Measurements from ENCODE around the gene PIK3CB. TPM values are rescaled to one million over a fixed set of nuclear protein-coding genes. Genes with fewer than 3 reads are reported as not detected.

PIK3CB gene
- total RNA-seq, 5 donors from 2014 or later (not counting 1 experiment from before 2014, with no cell fraction given): 25.2 to 34.4 (median 30.9) TPM

DNA sequence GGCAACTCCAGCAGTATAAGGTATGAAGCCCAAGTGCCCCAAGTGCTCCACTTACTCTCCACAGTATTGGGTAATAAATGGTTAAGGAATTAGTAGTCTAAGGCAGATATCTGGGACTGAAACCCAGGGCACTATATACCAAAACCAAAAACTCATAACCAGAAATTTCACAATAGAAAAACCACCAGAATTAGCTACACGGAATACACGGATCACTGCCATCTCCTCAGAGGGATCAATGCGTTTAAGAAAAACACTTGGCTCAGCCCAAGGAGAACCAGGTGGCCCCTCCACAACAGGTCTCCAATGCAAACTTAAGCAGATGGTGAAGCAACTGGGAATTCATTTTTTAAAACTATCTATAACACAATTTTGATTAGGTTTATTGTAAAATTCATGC lies 142.6 kb downstream of the PIK3CB start:
- ChIA-PET CTCF (interaction anchor here (1.2 to 1.5 kb wide), 2 partner anchors 223 kb away, joined by 4 to 5 read pairs; no protein-coding TSS in a partner anchor), POLR2A (interaction anchor here in 1 of 2 donors (0.6 kb wide), 1 partner anchor 81 kb away, joined by 10 read pairs; no protein-coding TSS in a partner anchor)
- H3K4me3 Mint-ChIP-seq: no peak overlapping the region
- H3K4me1 Mint-ChIP-seq: peaks cover 0 to 6% (median 0%) of the 10 kb centered on the region in 3 donors
- 77% methylated on average over 3 of the region's 3 CpGs for WGBS (ENCODE audit: insufficient coverage)
- ATAC-seq (replicated peaks in 1 of 4): no peak
- no peaks in the 10 kb centered on the region for H3K27me3 Mint-ChIP-seq
- H3K27ac Mint-ChIP-seq: no peak overlapping the region
- no peaks in the 10 kb centered on the region for H3K9me3 ChIP-seq
- no peak overlapping the region for H3K27ac ChIP-seq (ENCODE audit: low read length)
- H3K36me3 Mint-ChIP-seq: peaks cover 30% of the 10 kb centered on the region
- no peaks in the 10 kb centered on the region for H3K9me3 Mint-ChIP-seq
- H3K4me1 ChIP-seq (ENCODE audit: control insufficient read depth in 1 of 2, extremely low read depth in 1 of 2, insufficient read depth in 2 of 2, low read length in 2 of 2): no peaks in the 10 kb centered on the region
- H3K27me3 ChIP-seq (replicated peaks in 1 of 2; ENCODE audit: control insufficient read depth in 2 of 2, extremely low read depth in 1 of 2, insufficient read depth in 2 of 2, low read length in 1 of 2): no peaks in the 10 kb centered on the region
- no peak overlapping the region for H3K4me3 ChIP-seq (ENCODE audit: control insufficient read depth in 1 of 2, extremely low read depth in 1 of 2, low read length in 1 of 2)
- H3K36me3 ChIP-seq (ENCODE audit: control insufficient read depth in 2 of 2, extremely low read depth in 1 of 2, insufficient read depth in 1 of 2, low read length in 1 of 2): peaks cover 0 to 9% of the 10 kb centered on the region in 2 donors
- DNase-seq: no peak

DNA sequence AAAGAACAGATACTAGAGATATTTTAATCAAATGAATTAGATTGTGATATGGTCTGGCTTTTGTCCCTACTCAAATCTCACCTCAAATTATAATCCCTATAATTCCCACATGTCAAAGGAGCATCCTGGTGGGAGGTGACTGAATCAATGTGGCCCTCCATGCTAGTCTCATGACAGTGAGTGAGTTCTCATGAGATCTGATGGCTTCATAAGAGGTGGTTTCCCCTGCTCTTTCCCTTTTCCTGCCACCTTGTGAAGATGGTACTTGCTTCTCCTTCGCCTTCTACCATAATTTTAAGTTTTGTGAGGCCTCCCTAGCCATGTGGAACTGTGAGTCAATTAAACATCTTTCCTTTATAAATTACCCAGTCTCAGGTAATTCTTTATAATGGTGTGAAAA lies 143.4 kb downstream of the PIK3CB start:
- ATAC-seq (replicated peaks in 1 of 4): no peak

DNA sequence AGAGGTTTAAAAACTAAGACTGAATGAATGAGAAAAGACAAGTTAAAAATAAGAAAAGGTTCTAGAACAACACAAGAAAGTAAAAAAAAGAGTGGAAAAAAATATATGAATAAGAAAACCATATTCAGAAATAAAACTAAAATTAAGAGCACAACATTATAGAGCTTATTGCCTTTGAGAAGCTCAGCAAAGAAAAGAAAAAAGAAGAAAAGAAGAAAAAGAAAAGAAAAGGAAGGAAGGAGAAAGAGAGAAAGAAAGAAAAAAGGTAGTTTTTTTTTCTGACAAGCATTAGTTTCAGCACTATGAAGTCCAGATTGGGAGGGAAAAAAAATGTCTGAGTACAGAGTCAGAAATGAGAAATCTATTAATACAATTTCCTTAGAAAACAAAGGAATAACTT lies 144.7 kb downstream of the PIK3CB start:
- Mint-ChIP-seq H3K4me1 (peaks cover 0 to 9% (median 0%) of the 10 kb centered on the region in 3 donors), H3K27ac (no peak overlapping the region), H3K4me3 (no peak overlapping the region), H3K9me3 (no peaks in the 10 kb centered on the region), H3K27me3 (no peaks in the 10 kb centered on the region), H3K36me3 (peaks cover 34% of the 10 kb centered on the region)
- no peak for ATAC-seq (replicated peaks in 1 of 4)
- Histone ChIP-seq H3K4me3 (ENCODE audit: control insufficient read depth in 1 of 2, extremely low read depth in 1 of 2, low read length in 1 of 2) (no peak overlapping the region), H3K4me1 (ENCODE audit: control insufficient read depth in 1 of 2, extremely low read depth in 1 of 2, insufficient read depth in 2 of 2, low read length in 2 of 2) (no peaks in the 10 kb centered on the region), H3K9me3 (no peaks in the 10 kb centered on the region), H3K36me3 (ENCODE audit: control insufficient read depth in 2 of 2, extremely low read depth in 1 of 2, insufficient read depth in 1 of 2, low read length in 1 of 2) (peaks cover 0 to 9% of the 10 kb centered on the region in 2 donors), H3K27ac (ENCODE audit: low read length) (no peak overlapping the region), H3K27me3 (replicated peaks in 1 of 2; ENCODE audit: control insufficient read depth in 2 of 2, extremely low read depth in 1 of 2, insufficient read depth in 2 of 2, low read length in 1 of 2) (no peaks in the 10 kb centered on the region)
- ChIA-PET CTCF (interaction anchor here (0.6 to 2.1 kb wide), 4 partner anchors 91 to 229 kb away, joined by 5 to 25 read pairs (median 5); no protein-coding TSS in a partner anchor), POLR2A (interaction anchor here in 1 of 2 donors (0.5 kb wide), 1 partner anchor 82 kb away, joined by 5 read pairs; no protein-coding TSS in a partner anchor)
- DNase-seq: no peak

More for the DNA sequence above, 143.4 kb downstream of the PIK3CB start:
- peaks cover 0 to 9% (median 0%) of the 10 kb centered on the region in 3 donors for H3K4me1 Mint-ChIP-seq
- no peaks in the 10 kb centered on the region for H3K9me3 Mint-ChIP-seq
- H3K27me3 ChIP-seq (replicated peaks in 1 of 2; ENCODE audit: control insufficient read depth in 2 of 2, extremely low read depth in 1 of 2, insufficient read depth in 2 of 2, low read length in 1 of 2): no peaks in the 10 kb centered on the region
- no peaks in the 10 kb centered on the region for H3K9me3 ChIP-seq
- H3K36me3 Mint-ChIP-seq: peaks cover 34% of the 10 kb centered on the region
- H3K4me3 ChIP-seq (ENCODE audit: control insufficient read depth in 1 of 2, extremely low read depth in 1 of 2, low read length in 1 of 2): no peak overlapping the region
- WGBS (ENCODE audit: insufficient coverage): no CpG with 5 or more reads among the region's 1 CpG
- no peak for DNase-seq
- CTCF ChIA-PET: interaction anchor here (1.2 to 1.5 kb wide), 3 partner anchors 224 kb away, joined by 4 to 5 read pairs (median 5); no protein-coding TSS in a partner anchor
- no peak overlapping the region for H3K27ac ChIP-seq (ENCODE audit: low read length)
- H3K27ac Mint-ChIP-seq: peak overlapping the region in 1 of 2 donors; percentile 12
- peaks cover 0 to 9% of the 10 kb centered on the region in 2 donors for H3K36me3 ChIP-seq (ENCODE audit: control insufficient read depth in 2 of 2, extremely low read depth in 1 of 2, insufficient read depth in 1 of 2, low read length in 1 of 2)
- no peak overlapping the region for H3K4me3 Mint-ChIP-seq
- H3K4me1 ChIP-seq (ENCODE audit: control insufficient read depth in 1 of 2, extremely low read depth in 1 of 2, insufficient read depth in 2 of 2, low read length in 2 of 2): no peaks in the 10 kb centered on the region
- POLR2A ChIA-PET: interaction anchor here in 1 of 2 donors (0.6 kb wide), 1 partner anchor 81 kb away, joined by 10 read pairs; no protein-coding TSS in a partner anchor
- no peaks in the 10 kb centered on the region for H3K27me3 Mint-ChIP-seq

DNA sequence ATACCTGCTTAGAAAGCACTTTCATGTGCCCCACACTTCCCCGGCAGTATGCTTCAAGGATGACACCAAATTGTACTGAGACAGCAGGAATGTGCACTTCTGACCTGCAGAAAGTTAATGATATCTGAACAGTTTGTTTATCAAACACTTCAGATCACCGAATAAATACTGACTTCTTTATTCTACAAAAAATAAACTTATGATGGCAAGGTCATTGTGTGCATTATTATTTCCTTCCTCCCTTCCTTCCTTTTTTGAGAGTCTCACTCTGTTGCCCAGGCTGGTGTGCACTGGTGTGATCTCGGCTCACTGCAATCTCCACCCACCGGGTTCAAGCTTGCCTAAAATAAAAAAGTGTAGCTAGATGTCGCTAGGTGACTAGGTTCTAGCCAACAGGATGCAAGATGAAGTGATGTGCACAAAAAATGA lies 145.8 kb downstream of the PIK3CB start:
- no CpG with 5 or more reads among the region's 5 CpGs for WGBS (ENCODE audit: insufficient coverage)
- Mint-ChIP-seq H3K36me3 (peaks cover 29% of the 10 kb centered on the region), H3K4me1 (peaks cover 0 to 9% (median 0%) of the 10 kb centered on the region in 3 donors), H3K27me3 (no peaks in the 10 kb centered on the region), H3K9me3 (no peaks in the 10 kb centered on the region), H3K27ac (no peak overlapping the region), H3K4me3 (no peak overlapping the region)
- Histone ChIP-seq H3K4me3 (ENCODE audit: control insufficient read depth in 1 of 2, extremely low read depth in 1 of 2, low read length in 1 of 2) (no peak overlapping the region), H3K36me3 (ENCODE audit: control insufficient read depth in 2 of 2, extremely low read depth in 1 of 2, insufficient read depth in 1 of 2, low read length in 1 of 2) (peaks cover 0 to 4% of the 10 kb centered on the region in 2 donors), H3K9me3 (no peaks in the 10 kb centered on the region), H3K27ac (ENCODE audit: low read length) (no peak overlapping the region), H3K4me1 (ENCODE audit: control insufficient read depth in 1 of 2, extremely low read depth in 1 of 2, insufficient read depth in 2 of 2, low read length in 2 of 2) (no peaks in the 10 kb centered on the region), H3K27me3 (replicated peaks in 1 of 2; ENCODE audit: control insufficient read depth in 2 of 2, extremely low read depth in 1 of 2, insufficient read depth in 2 of 2, low read length in 1 of 2) (no peaks in the 10 kb centered on the region)
- ChIA-PET POLR2A (interaction anchor here in 1 of 2 donors (0.6 kb wide), 1 partner anchor 21 kb away, joined by 4 read pairs; no protein-coding TSS in a partner anchor), CTCF (interaction anchor here (1.0 to 2.1 kb wide), 4 partner anchors 10 to 234 kb away, joined by 3 to 25 read pairs (median 6); no protein-coding TSS in a partner anchor)
- DNase-seq: peak in 1 of 35 experiments; percentile 9
- no peak for ATAC-seq (replicated peaks in 1 of 4)

DNA sequence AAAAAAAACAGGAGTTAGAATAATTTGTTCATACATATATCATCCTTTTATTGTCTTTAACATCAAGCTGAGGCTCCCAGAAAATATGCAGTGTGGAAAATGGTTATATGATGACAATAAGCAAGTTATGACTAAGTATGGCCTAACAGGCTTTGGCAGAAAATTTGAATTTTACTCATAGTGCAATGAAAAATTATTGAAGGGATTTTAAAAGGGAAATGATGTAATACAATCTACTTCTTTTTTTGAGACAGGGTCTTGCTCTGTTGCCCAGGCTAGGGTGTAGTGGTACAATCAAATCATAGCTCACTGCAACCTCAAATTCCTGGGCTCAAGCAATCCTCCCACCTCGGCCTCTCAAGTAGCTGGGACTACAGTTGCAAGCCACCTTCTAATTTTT lies 147.5 kb downstream of the PIK3CB start:
- H3K4me3 ChIP-seq (ENCODE audit: control insufficient read depth in 1 of 2, extremely low read depth in 1 of 2, low read length in 1 of 2): no peak overlapping the region
- POLR2A ChIA-PET: interaction anchor here in 1 of 2 donors (0.6 kb wide), 1 partner anchor 27 kb away, joined by 5 read pairs; no protein-coding TSS in a partner anchor
- Mint-ChIP-seq H3K27me3 (no peaks in the 10 kb centered on the region), H3K4me3 (no peak overlapping the region), H3K27ac (peak overlapping the region in 1 of 2 donors; percentile 56), H3K9me3 (no peaks in the 10 kb centered on the region), H3K36me3 (peaks cover 33% of the 10 kb centered on the region), H3K4me1 (peaks cover 0 to 9% (median 0%) of the 10 kb centered on the region in 3 donors)
- no CpG with 5 or more reads among the region's 1 CpG for WGBS (ENCODE audit: insufficient coverage)
- H3K27ac ChIP-seq (ENCODE audit: low read length): no peak overlapping the region
- DNase-seq (no peak), ATAC-seq (replicated peaks in 1 of 4) (no peak)
- H3K9me3 ChIP-seq: no peaks in the 10 kb centered on the region
- H3K36me3 ChIP-seq (ENCODE audit: control insufficient read depth in 2 of 2, extremely low read depth in 1 of 2, insufficient read depth in 1 of 2, low read length in 1 of 2): peaks cover 0 to 14% of the 10 kb centered on the region in 2 donors
- no peaks in the 10 kb centered on the region for H3K27me3 ChIP-seq (replicated peaks in 1 of 2; ENCODE audit: control insufficient read depth in 2 of 2, extremely low read depth in 1 of 2, insufficient read depth in 2 of 2, low read length in 1 of 2)
- CTCF ChIA-PET: interaction anchor here (1.0 to 1.8 kb wide), 7 partner anchors 12 to 236 kb away, joined by 3 to 8 read pairs (median 5); no protein-coding TSS in a partner anchor
- no peaks in the 10 kb centered on the region for H3K4me1 ChIP-seq (ENCODE audit: control insufficient read depth in 1 of 2, extremely low read depth in 1 of 2, insufficient read depth in 2 of 2, low read length in 2 of 2)

DNA sequence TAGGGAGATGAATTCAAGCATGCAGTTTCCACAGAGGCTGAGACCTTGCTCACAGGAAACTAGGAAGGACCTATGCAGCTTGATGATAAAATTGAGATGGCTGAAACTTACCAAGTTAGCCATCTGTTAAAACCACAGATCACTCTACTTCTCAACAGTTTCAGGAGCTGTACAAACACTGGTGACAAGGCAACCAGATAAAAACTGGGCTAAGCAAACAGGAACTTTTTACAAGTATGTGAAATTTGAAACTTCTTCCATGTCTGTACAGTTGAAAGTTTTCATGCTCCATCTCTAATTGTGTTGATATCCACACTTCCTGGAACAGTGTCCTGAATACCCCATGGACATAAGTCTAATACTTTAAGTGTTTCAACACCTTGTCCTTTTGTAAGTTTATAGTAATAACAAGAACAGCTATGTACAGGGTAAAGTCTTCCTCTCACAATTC lies 147.9 kb downstream of the PIK3CB start:
- ChIA-PET POLR2A (interaction anchor here in 1 of 2 donors (0.6 kb wide), 1 partner anchor 28 kb away, joined by 5 read pairs; no protein-coding TSS in a partner anchor), CTCF (interaction anchor here (1.1 to 1.8 kb wide), 6 partner anchors 14 to 237 kb away, joined by 4 to 8 read pairs (median 6); no protein-coding TSS in a partner anchor)
- Histone ChIP-seq H3K27ac (ENCODE audit: low read length) (no peak overlapping the region), H3K4me1 (ENCODE audit: control insufficient read depth in 1 of 2, extremely low read depth in 1 of 2, insufficient read depth in 2 of 2, low read length in 2 of 2) (no peaks in the 10 kb centered on the region), H3K4me3 (ENCODE audit: control insufficient read depth in 1 of 2, extremely low read depth in 1 of 2, low read length in 1 of 2) (no peak overlapping the region), H3K9me3 (no peaks in the 10 kb centered on the region), H3K36me3 (ENCODE audit: control insufficient read depth in 2 of 2, extremely low read depth in 1 of 2, insufficient read depth in 1 of 2, low read length in 1 of 2) (peaks cover 0 to 16% of the 10 kb centered on the region in 2 donors), H3K27me3 (replicated peaks in 1 of 2; ENCODE audit: control insufficient read depth in 2 of 2, extremely low read depth in 1 of 2, insufficient read depth in 2 of 2, low read length in 1 of 2) (no peaks in the 10 kb centered on the region)
- DNase-seq (peak in 1 of 35 experiments; percentile 7), ATAC-seq (replicated peaks in 1 of 4) (no peak)
- H3K36me3 Mint-ChIP-seq: peaks cover 37% of the 10 kb centered on the region
- H3K27ac Mint-ChIP-seq: peak overlapping the region in 1 of 2 donors; percentile 56
- H3K4me1 Mint-ChIP-seq: peaks cover 0 to 9% (median 0%) of the 10 kb centered on the region in 3 donors
- H3K4me3 Mint-ChIP-seq: no peak overlapping the region
- H3K27me3 Mint-ChIP-seq: no peaks in the 10 kb centered on the region
- no peaks in the 10 kb centered on the region for H3K9me3 Mint-ChIP-seq
